Measurements from ENCODE around the gene CES3.

The CES3 gene

DNA sequence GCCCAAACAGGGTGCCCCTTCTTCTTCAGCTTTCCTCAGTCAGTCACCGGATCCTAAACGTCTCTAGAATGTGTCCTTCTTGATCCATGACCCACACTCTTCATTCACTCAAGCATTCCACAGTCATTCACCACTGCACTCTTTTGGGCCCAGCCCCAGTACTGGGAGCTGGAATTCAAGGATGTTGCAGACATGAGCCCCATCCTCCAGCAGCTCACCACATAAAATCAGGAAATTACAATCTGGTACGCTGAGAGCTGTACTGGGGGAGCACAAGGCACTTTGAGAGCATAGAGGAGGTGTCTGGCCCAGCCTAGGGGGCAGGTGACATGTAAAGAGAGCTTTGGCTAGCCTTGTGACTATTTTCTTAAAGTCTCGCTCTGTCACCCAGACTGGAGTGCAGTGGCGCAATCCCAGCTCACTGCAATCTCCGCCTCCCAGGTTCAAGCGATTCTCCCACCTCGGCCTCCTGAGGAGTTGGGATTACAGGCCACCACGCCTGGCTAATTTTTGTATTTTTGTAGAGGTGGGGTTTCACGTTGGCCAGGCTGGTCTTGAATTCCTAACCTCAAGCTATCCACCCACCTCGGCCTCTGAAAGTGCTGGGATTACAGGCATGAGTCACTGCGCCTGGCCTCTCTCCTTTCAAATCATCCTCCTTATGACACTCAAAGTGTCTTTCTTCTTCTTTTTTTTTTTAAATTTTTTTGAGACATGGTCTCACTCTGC, 46.0 kb downstream of the CES3 start:
- DNase-seq (ENCODE audit: low spot score): no peak

DNA sequence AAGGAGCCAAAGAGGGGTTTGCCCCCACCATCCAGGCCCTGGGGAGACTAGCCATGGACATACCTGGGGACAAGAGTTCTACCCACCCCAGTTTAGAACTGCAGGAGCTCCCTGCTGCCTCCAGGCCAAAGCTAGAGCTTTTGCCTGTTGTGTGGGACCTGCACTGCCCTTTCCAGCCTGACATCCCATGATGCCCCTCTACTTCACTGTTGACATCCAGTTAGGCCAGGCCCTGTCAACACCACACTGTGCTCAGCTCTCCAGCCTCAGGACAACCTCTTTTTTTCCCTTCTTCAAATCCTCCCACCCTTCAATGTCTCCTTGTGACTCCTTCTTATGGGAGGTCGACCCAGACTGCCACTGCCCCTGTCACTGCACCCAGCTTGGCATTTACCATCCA, 48.1 kb downstream of the CES3 start:
- DNase-seq (ENCODE audit: low spot score): no peak

DNA sequence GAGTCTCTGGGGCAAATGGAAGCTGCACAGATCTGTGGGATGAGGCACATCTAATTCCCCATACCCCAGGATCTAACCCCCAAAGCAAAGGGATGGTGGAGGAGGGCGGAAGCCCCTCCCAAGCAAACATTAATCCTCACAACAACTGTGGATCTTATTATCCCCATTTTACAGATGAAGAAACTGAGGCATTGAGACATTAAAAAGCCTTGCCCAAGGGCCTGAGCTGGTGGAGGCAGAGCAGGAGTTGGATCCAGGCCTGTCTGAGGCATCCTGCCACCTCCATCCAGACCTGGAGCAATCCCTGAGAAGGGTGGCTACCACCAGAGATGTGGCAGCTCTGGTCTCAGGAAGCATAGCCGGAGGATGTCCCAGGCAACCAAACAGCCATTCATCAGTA, 50.2 kb downstream of the CES3 start:
- no peak for DNase-seq (ENCODE audit: low spot score)

DNA sequence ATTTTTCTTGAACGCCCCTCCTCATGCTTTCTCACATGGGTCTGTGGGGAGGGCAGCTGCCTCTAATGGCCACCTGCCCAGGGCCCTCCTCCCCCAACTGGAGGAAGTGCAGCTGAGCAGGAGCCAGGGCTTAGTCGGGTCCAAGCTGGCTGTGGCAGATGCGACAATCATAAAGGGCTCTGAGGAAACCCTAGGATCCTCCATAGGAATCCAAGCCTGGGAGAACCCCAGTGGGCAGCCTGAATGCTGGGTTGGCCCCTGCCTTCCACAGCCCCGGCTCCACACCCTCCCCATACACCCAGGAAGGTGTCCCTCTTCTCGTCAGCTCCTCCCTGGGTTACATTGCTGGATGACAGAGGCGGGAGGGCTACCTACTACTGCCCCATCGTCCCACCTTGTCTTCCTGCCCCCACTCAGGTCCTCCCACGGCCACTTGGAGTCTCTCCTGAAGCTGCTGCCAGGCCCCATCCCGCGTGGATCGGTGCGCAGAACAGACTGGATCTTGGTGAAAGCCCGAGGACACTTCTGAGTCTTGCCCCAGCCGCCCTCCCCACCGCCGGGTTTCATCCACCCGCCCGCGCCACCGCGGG, 52.3 kb downstream of the CES3 start:
- DNase-seq (ENCODE audit: low spot score): no peak

DNA sequence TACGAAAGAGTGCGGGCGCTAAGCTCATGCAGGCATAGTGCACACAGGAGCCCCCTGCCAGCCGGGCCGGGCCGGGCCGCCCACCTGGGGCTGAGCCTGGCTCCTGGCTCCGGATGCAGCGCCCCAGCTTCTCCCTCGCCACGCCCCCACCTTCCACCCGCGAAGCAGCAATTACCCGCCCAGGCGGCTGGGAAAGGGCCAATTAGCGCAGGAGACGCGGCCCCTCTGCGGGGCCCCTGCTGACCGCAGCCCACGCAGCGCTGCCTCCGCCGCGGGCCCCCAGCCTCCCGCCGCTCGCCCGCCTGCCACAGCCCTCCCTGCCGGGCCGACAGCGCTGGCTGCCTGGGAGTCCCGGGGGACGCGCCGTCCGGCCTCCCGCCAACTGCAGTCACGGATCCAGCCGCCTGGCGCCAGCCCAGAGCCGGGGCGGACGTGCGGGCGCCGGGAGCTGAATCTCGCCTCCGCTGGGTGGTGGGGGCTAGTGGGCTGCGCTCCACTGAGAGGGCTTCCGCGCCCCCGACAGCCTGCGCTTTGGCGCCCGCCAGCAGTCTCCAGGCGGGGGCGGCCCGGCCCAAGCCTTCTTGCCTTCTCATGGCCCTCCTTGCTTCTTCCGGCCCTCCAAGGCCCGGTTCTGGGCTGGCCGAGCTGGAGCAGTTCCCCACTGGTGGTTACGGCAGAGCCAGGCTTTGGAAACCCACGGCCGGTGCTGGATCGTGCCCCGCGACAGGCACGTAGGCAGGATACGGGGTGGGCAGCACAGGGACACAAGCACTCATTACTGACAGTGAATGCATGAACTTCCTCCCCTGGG, 53.0 kb downstream of the CES3 start:
- peak; percentile 80 for DNase-seq (ENCODE audit: low spot score)

DNA sequence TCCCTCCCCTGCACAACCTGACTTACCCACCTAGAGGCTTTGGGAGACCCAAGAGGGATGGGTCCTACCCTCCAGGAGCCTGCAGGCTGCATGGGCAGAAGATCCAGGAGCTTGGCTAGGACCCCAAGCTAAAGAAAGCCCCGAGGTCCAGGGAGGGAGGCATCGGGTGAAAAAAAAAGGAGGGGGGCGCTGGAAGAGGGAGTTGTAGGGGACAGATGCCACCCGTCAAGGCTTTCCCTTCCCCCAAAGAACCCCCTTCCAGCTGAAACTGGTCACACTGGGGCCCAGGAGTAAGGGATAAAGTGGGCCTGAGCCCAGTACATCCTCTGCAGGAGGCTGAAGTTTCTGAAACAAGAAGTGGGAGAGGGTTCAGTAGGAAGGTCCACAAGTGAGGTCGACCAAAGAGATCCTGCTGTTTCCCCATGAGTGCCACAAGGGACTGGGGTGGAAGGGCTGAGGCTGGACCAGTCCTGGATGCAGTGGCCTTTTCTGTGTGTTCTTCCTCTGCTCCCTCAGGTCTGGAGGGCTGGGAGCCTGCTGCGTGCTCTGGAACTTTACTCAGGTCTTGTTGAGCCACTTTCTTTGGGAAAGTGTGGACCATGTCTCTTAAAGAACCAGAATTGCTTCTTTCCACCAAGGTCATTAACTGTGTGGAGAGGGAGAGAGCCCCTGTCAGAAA, 53.7 kb downstream of the CES3 start:
- no peak for DNase-seq (ENCODE audit: low spot score)

DNA sequence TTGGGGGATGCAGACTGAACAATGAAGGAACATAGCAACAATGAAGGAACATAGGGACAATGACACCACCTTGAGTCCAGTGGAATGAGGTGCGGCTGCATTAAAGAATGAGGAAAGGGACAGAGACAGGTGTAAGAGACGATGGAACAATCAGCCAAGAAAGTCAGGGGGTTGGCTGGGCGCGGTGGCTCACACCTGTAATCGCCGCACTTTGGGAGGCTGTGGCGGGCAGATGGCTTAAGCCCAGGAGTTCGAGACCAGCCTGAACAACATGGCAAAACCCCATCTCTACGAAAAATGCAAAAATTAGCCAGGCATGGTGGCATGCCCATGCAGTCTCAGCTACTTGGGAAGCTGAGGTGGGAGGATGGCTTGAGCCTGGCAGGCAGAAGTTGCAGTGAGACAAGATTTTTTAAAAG, 54.3 kb downstream of the CES3 start:
- DNase-seq (ENCODE audit: low spot score): no peak

DNA sequence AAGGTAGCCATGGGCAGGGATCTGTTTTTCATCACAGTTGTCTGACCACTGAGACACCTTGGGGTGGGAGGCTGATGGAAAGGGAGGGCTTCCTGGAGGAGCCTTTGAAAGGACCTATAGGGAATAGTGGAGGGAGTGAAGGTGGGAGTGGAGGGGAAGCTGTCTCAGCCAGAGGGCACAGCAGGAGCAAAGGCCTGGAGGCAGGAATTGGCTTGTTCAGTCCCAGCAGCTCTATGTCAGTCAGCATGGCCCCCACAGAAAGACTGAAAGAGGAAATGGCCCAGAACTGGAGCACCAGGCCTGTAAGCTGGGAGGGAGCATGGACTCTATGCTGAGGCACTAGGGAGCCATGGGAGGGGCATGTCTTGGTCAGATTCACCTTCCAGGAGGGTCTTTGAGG, 55.1 kb downstream of the CES3 start:
- DNase-seq (ENCODE audit: low spot score): no peak

DNA sequence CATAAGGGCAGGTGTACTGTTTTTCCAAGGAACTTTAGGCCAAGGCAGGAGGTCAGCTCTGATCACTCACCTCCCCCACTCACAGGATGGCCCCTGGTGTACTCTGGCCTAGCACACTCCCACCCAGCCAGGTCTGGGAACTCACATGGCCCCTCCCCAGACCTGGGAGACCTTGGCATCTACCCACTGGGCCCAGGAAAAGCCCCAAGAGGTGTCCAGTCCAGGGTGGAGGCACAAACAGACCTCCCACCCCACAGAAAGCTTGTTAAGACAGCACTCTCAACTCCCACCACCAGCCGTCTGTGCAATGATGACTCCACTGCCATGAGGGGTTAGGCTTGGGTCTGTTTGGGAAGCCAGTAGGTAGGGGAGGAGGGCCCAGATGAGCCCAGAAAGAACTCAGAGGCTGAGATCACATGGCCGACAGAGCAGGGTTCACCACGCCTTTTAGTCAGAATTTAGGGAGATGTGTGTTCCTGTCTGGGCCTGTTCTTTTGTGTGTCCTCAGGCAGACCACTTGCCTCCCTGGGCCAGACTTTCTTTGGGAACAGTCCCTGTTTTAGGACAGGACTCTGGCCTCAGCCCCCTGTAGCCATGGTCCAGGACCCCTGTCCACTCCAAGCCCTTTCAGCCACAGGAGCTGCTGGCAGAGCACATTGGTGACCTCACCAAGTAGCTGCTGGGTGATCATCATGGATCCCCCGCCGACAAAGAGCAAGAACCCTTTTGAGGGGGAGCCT, 55.8 kb downstream of the CES3 start:
- DNase-seq (ENCODE audit: low spot score): no peak

DNA sequence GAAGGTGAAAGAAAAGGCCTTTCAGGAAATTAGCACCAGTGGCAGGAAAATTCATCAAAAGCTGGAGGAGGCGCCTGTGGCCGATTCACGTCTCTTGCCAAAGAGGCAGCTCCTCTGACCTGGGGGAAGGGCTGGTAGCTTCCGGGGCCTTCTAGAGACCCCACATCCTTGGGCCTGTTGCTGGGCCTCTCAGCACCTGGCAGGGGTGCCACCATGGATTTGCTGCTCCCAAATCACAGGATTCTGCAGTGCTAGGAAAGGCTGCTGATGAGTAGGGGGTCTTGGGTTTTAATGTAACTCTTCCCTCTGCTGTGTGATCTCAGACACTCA, 56.3 kb downstream of the CES3 start:
- DNase-seq (ENCODE audit: low spot score): no peak

DNA sequence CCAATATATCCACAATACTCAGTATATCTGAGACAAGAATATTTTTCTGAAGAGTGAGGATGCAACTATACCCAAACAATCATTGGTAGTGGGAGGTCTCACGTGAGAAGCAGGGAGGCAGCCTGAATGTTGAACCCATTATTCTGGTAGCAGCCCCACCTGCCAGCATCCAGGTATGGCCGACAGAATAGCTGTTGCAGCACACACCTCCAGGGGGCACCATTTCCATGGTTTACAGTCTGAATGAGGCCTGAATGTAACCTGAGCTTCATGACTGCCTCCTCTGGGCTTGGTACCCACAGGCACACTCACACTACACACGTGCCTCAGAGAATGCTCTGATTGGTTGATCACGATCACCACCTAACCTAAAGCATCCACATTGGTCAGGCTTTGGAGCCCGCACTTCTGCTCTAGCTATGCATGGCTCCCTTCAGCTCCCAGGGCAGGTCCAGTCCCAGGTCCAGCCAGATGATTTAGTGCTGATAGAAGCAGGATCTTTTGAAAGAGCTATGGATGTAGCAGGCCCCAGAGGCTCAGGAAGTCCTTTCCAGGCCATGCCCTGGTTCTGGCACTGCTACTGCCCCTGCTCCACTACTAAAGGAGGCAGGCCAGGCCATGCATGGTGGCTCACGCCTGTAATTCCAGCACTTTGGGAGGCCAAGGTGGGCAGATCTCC, 56.9 kb downstream of the CES3 start:
- peak; percentile 90 for DNase-seq (ENCODE audit: low spot score)

DNA sequence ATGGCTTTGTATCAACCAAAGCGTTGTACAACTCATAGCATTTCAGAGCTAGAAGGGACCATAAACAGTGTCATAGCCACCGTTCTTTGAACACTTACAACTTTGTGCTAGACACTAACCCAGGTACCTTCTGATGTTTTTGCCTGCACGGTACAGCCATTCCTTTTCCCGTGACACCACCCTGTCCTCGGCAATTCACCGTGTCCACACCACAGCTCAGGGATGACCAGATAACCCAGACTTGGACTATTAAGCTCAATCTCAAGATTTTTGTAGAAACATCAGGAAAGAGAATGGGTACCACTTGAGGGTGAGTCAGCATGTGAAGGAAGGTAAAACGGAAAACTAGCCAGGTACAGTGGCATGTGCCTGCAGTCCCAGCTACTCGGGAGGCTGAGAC, 58.1 kb downstream of the CES3 start:
- no peak for DNase-seq (ENCODE audit: low spot score)

DNA sequence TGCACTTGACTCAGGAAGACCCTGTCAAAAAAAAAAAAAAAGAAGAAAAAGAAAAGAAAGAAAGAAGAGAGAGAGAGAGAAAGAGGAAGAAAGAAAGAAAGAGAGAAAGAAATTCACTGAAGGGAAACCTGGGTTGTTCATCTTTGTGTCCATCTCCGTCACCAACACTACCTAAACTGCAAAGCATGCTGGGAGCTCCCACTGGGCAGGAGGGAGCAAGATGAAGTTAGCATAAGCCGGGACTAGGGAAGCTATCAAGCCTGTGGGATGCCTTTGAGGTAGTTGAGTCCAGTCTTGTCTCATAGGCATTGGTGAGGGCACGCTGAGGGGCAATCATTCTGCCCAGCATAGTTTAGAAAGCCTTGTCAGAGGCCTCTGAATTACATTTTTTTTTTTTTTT, 60.3 kb downstream of the CES3 start:
- no peak for DNase-seq (ENCODE audit: low spot score)

DNA sequence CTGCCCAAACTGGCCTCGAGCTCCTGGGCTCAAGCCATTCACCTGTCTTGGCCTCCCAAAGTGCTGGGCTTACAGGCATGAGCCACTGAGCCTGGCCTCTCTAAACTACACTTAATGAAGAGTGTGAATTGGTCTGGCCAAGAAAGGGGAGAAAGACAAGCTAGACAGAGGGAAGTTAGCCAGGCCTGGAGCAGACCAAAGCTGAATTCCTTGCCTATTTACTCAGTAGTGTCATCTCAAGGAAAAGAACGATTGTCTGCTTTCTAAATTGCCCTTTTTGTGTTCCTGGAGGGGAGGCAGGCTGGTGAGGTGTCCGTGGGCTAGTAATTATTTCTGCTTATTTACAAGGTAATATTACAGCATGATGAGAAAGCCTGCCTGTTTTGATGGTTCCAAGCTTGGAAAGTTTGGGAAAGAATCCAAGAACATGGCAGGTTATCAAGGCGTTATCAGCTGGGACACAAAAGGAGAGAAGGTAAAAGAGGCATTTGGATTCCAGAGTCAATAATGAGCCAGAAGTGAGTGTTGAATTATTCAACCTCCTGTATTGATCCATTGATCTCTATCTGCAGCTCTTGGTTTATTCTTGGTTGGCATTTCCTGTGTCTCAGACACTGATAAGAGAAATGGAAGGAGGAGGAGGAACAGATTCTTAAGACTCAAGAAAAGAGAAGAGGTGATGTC, 61.6 kb downstream of the CES3 start:
- no peak for DNase-seq (ENCODE audit: low spot score)

DNA sequence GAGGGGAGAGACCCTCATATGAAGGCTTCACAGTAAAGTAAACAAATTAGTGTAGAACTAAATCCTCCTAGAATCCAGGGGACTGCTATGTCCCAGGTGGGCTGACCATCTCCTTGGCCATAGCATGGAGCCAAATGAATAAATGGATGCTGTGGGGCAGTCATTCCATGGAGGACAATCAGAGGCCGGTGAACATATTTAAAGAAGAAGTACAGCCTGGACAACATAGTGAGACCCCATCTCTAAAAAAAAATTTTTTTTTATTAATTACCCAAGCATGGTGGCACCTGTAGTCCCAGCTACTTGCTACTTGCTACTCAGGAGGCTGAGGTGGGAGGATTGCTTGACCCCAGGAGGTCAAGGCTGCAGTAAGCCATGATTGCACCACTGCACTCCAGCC, 62.6 kb downstream of the CES3 start:
- no peak for DNase-seq (ENCODE audit: low spot score)
